HEK293 (cell line): ENCODE results near the gene CSNK1A1L.

ENCODE experiments used
- CTCF ChIA-PET: fragments of 350-600 bp; formaldehyde crosslinking; extraction: SDS; loops from one replicate; lab custom pipeline; 2021; ENCODE audit warnings: antibody characterized with exemption; lab: Yijun Ruan, JAX
- POLR2A ChIA-PET: fragments of 300-600 bp; formaldehyde crosslinking; extraction: SDS; loops from one replicate; lab custom pipeline; 2020; ENCODE audit warnings: antibody characterized with exemption, inconsistent platforms; lab: Yijun Ruan, JAX
- H3K27ac ChIP-seq: fragments of 200-500 bp; sonication (Bioruptor generic); 2 replicates; pipeline ENCODE4 v1.5.1; 2014; ENCODE audit warnings: low read depth, low read length, control low read depth, inconsistent platforms; ENCODE audit errors: extremely low read depth
- H3K36me3 ChIP-seq, 2 experiments: fragments of 200-500 bp in 1 of 2; sonication (Bioruptor generic) in 1 of 2; 1 replicate in 1 of 2; 2 replicates in 1 of 2; pipeline ENCODE4 v1.5.1; 2014 to 2017; ENCODE audit warnings: inconsistent platforms in 2 of 2, low read length in 2 of 2; ENCODE audit not compliant: control insufficient read depth in 2 of 2, insufficient read depth in 1 of 2
- H3K4me1 ChIP-seq: fragments of 200-500 bp; sonication (Bioruptor generic); 2 replicates; pipeline ENCODE4 v1.5.1; 2014; ENCODE audit warnings: mild to moderate bottlenecking, low read length, inconsistent platforms; ENCODE audit not compliant: control insufficient read depth, insufficient read depth
- H3K4me3 ChIP-seq: 2 replicates; pipeline ENCODE4 v1.5.1; 2011; ENCODE audit warnings: low read depth, mild to moderate bottlenecking, control low read depth, low read length, moderate library complexity
- H3K9me3 ChIP-seq: fragments of 200-500 bp; sonication (Bioruptor generic); 2 replicates; pipeline ENCODE4 v1.5.1; 2014; ENCODE audit warnings: low read depth, low read length, inconsistent platforms; ENCODE audit not compliant: control insufficient read depth, insufficient read depth
- CTCF ChIP-seq: fragments of 450-650 bp; formaldehyde crosslinking; IDR thresholded peaks from 2 replicates; pipeline ENCODE4 v1.5.1; 2016; ENCODE audit warnings: missing biosample characterization, missing genetic modification characterization
- KLF7 ChIP-seq: fragments of 450-650 bp; formaldehyde crosslinking; IDR thresholded peaks from 2 replicates; pipeline ENCODE4 v1.5.1; 2016; ENCODE audit warnings: missing biosample characterization, missing genetic modification characterization, borderline replicate concordance
- SALL2 ChIP-seq: fragments of 450-650 bp; formaldehyde crosslinking; IDR thresholded peaks from 2 replicates; pipeline ENCODE4 v1.5.0; 2017; ENCODE audit warnings: missing biosample characterization, mild to moderate bottlenecking, missing genetic modification characterization, borderline replicate concordance
- ZBTB6 ChIP-seq: fragments of 450-650 bp; formaldehyde crosslinking; IDR thresholded peaks from 2 replicates; pipeline ENCODE4 v1.5.1; 2017; ENCODE audit warnings: missing biosample characterization, missing genetic modification characterization
- ZBTB7A ChIP-seq: fragments of 450-650 bp; formaldehyde crosslinking; IDR thresholded peaks from 2 replicates; pipeline ENCODE4 v1.5.1; 2016; ENCODE audit warnings: low read depth, missing biosample characterization, missing genetic modification characterization
- ZNF121 ChIP-seq: fragments of 450-650 bp; formaldehyde crosslinking; IDR thresholded peaks from 2 replicates; pipeline ENCODE4 v1.5.1; 2016; ENCODE audit warnings: missing biosample characterization, missing genetic modification characterization
- ZNF175 ChIP-seq: fragments of 450-650 bp; formaldehyde crosslinking; IDR thresholded peaks from 2 replicates; pipeline ENCODE4 v1.5.1; 2016; ENCODE audit warnings: missing biosample characterization, missing genetic modification characterization
- ZNF214 ChIP-seq: fragments of 450-650 bp; formaldehyde crosslinking; IDR thresholded peaks from 2 replicates; pipeline ENCODE4 v1.5.1; 2017; ENCODE audit warnings: missing biosample characterization, mild to moderate bottlenecking, missing genetic modification characterization, borderline replicate concordance
- ZNF239 ChIP-seq: fragments of 450-650 bp; formaldehyde crosslinking; IDR thresholded peaks from 2 replicates; pipeline ENCODE4 v1.5.1; 2016; ENCODE audit warnings: missing biosample characterization, missing genetic modification characterization
- ZNF274 ChIP-seq, 2 experiments: fragments of 200-500 bp in 1 of 2; fragments of 450-650 bp in 1 of 2; sonication (Bioruptor generic) in 1 of 2; formaldehyde crosslinking in 1 of 2; IDR thresholded peaks; 2 replicates each; pipeline versions ENCODE4 v1.5.1 to v1.6.1; 2014 to 2016; ENCODE audit warnings: borderline replicate concordance in 1 of 2, inconsistent platforms in 1 of 2, low read length in 1 of 2, missing biosample characterization in 1 of 2, missing genetic modification characterization in 1 of 2
- ZNF37A ChIP-seq: fragments of 450-650 bp; IDR thresholded peaks from 2 replicates; pipeline ENCODE4 v1.5.1; 2018; ENCODE audit warnings: missing biosample characterization, missing genetic modification characterization
- ZNF394 ChIP-seq: fragments of 450-650 bp; formaldehyde crosslinking; IDR thresholded peaks from 2 replicates; pipeline ENCODE4 v1.5.1; 2016; ENCODE audit warnings: missing biosample characterization, missing genetic modification characterization, mild to moderate bottlenecking, moderate library complexity, borderline replicate concordance
- ZNF416 ChIP-seq: fragments of 450-650 bp; formaldehyde crosslinking; IDR thresholded peaks from 2 replicates; pipeline ENCODE4 v1.5.1; 2016; ENCODE audit warnings: missing biosample characterization, missing genetic modification characterization
- ZNF48 ChIP-seq: fragments of 450-650 bp; formaldehyde crosslinking; IDR thresholded peaks from 2 replicates; pipeline ENCODE4 v1.5.1; 2016; ENCODE audit warnings: missing biosample characterization, missing genetic modification characterization
- ZNF560 ChIP-seq: fragments of 450-650 bp; formaldehyde crosslinking; IDR thresholded peaks from 2 replicates; pipeline ENCODE4 v1.5.1; 2017; ENCODE audit warnings: missing biosample characterization, missing genetic modification characterization, borderline replicate concordance
- ZNF626 ChIP-seq: fragments of 450-650 bp; sonication (Bioruptor Pico); formaldehyde crosslinking; IDR thresholded peaks from 2 replicates; pipeline ENCODE4 v1.5.1; 2018; ENCODE audit warnings: missing biosample characterization, missing genetic modification characterization, inconsistent platforms
- ZNF747 ChIP-seq: fragments of 450-650 bp; formaldehyde crosslinking; IDR thresholded peaks from 2 replicates; pipeline ENCODE4 v1.5.1; 2016; ENCODE audit warnings: missing biosample characterization, missing genetic modification characterization
- ZNF791 ChIP-seq: fragments of 450-650 bp; formaldehyde crosslinking; IDR thresholded peaks from 2 replicates; pipeline ENCODE4 v1.5.1; 2016; ENCODE audit warnings: missing biosample characterization, missing genetic modification characterization
- ZSCAN4 ChIP-seq: fragments of 450-650 bp; formaldehyde crosslinking; IDR thresholded peaks from 2 replicates; pipeline ENCODE4 v1.5.1; 2017; ENCODE audit warnings: missing biosample characterization, missing genetic modification characterization
- TF ChIP-seq, protein P1 (sequence below): fragments of 450-650 bp; formaldehyde crosslinking; IDR thresholded peaks from 2 replicates; pipeline ENCODE4 v1.5.1; 2017; ENCODE audit warnings: missing biosample characterization, missing genetic modification characterization

Gene CSNK1A1L

GRCh38 chr13:37102896-37103295 is 2.6 kb downstream of the CSNK1A1L start:
- Histone ChIP-seq H3K4me1 (no peaks in the 10 kb centered on the region), H3K36me3 (no peaks in the 10 kb centered on the region), H3K4me3 (no peak overlapping the region), H3K9me3 (no peaks in the 10 kb centered on the region), H3K27ac (no peak overlapping the region)
- TF ChIP-seq, protein P1, sequence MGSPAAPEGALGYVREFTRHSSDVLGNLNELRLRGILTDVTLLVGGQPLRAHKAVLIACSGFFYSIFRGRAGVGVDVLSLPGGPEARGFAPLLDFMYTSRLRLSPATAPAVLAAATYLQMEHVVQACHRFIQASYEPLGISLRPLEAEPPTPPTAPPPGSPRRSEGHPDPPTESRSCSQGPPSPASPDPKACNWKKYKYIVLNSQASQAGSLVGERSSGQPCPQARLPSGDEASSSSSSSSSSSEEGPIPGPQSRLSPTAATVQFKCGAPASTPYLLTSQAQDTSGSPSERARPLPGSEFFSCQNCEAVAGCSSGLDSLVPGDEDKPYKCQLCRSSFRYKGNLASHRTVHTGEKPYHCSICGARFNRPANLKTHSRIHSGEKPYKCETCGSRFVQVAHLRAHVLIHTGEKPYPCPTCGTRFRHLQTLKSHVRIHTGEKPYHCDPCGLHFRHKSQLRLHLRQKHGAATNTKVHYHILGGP (tag by site-specific recombination), result no peak
- TF ChIP-seq ZNF394 (tag by site-specific recombination) (no peak), ZNF48 (tag by site-specific recombination) (no peak), SALL2 (tag by site-specific recombination) (no peak), ZBTB7A (tag by site-specific recombination) (no peak), ZNF214 (tag by site-specific recombination) (no peak), ZBTB6 (tag by site-specific recombination) (no peak), ZNF747 (no peak), KLF7 (tag by site-specific recombination) (no peak), ZNF239 (no peak), ZNF416 (tag by site-specific recombination) (no peak), ZNF121 (tag by site-specific recombination) (no peak), ZNF175 (tag by site-specific recombination) (no peak), ZSCAN4 (tag by site-specific recombination) (no peak), ZNF560 (tag by site-specific recombination) (no peak), ZNF791 (tag by site-specific recombination) (no peak), ZNF274 (IDR thresholded peaks at IDR 0.05; ENCODE audit: low read length) (no peak), ZNF274 (tag by site-specific recombination; IDR thresholded peaks at IDR 0.05; ENCODE audit: borderline replicate concordance) (no peak)
- ChIA-PET CTCF (interaction anchor here (1.1 kb wide), 1 partner anchor 14 kb away, joined by 3 read pairs; no protein-coding TSS in a partner anchor), POLR2A (no interaction called here)

- ChIA-PET POLR2A (no interaction called here), CTCF (interaction anchor here (0.6 kb wide), 1 partner anchor 980 kb away, joined by 4 read pairs; no protein-coding TSS in a partner anchor)
- H3K27ac ChIP-seq, result no peak overlapping the region
- H3K4me3 ChIP-seq, result no peak overlapping the region
- no peaks in the 10 kb centered on the region for H3K36me3 ChIP-seq
- TF ChIP-seq ZNF37A (tag by site-specific recombination) (no peak), CTCF (tag by site-specific recombination) (no peak), ZNF626 (tag by site-specific recombination) (no peak)
- no peaks in the 10 kb centered on the region for H3K4me1 ChIP-seq
- H3K9me3 ChIP-seq, result no peaks in the 10 kb centered on the region
These were observed 4.3 kb downstream of the CSNK1A1L start for GRCh38 chr13:37101201-37101600.
